ENCODE measurements around the gene FBXL13. TPM values are rescaled to one million over a fixed set of nuclear protein-coding genes. Genes with fewer than 3 reads are reported as not detected.

The FBXL13 gene
- total and polyA plus RNA-seq, 2 experiments from 2014 or later: 1.2 to 2.5 TPM

GRCh38 chr7:102837802-102838201, 236.8 kb downstream of the FBXL13 start (continued):
- TF ChIP-seq ZNF462 (CRISPR knock-in tag; IDR thresholded peaks at IDR 0.05) (no peak), ZNF331 (CRISPR knock-in tag; IDR thresholded peaks at IDR 0.05; ENCODE audit: low read depth) (no peak), POLR2AphosphoS5 (IDR thresholded peaks at IDR 0.05; ENCODE audit: low read depth) (no peak)

GRCh38 chr7:102836977-102837376, 237.6 kb downstream of the FBXL13 start:
- Histone ChIP-seq H2AFZ (no peak overlapping the region), H3K4me1 (ENCODE audit: insufficient read depth) (no peaks in the 10 kb centered on the region), H3K4me2 (no peak overlapping the region), H3K79me2 (replicated peaks; ENCODE audit: insufficient read depth) (no peaks in the 10 kb centered on the region), H3K9me2 (ENCODE audit: insufficient read depth) (0 out of 2 replicates have a peak, but pooled peaks cover 2% of the 10 kb centered on the region), H3K27ac (ENCODE audit: low read depth) (no peak overlapping the region), H3K27me3 (ENCODE audit: insufficient read depth) (no peaks in the 10 kb centered on the region), H3F3A (replicated peaks; ENCODE audit: low read depth) (no peaks in the 10 kb centered on the region), H4K20me1 (replicated peaks; ENCODE audit: insufficient read depth) (no peaks in the 10 kb centered on the region), H3K36me3 (ENCODE audit: insufficient read depth) (no peaks in the 10 kb centered on the region), H3K4me3 (no peak overlapping the region)
- Mint-ChIP-seq H3K4me1 (no peaks in the 10 kb centered on the region), H3K4me3 (no peak overlapping the region), H3K9me3 (no peaks in the 10 kb centered on the region), H3K27me3 (ENCODE audit: insufficient read depth, low read depth, poor library complexity) (no peaks in the 10 kb centered on the region), H3K36me3 (ENCODE audit: low read depth) (no peaks in the 10 kb centered on the region), H3K27ac (no peak overlapping the region)
- TF ChIP-seq CTCF (conservative IDR thresholded peaks at IDR 0.05; ENCODE audit: low read depth in 2 of 2) (no peak), EZH2 (IDR thresholded peaks at IDR 0.05; ENCODE audit: low read depth, unreplicated experiment) (no peak), ZNF462 (CRISPR knock-in tag; IDR thresholded peaks at IDR 0.05) (no peak), NANOG (IDR thresholded peaks at IDR 0.05; ENCODE audit: borderline replicate concordance) (no peak), CREB1 (CRISPR knock-in tag; IDR thresholded peaks at IDR 0.05; ENCODE audit: low read depth) (no peak)
- ATAC-seq: no peak
- no peak for DNase-seq (ENCODE audit: low spot score)

All from GM23338 (cell line).